Parathyroid adenoma (tissue), 2 donors: Measurements from ENCODE around the gene B3GNT5.

ENCODE experiments used
- H2AFZ ChIP-seq: fragments of 300-600 bp; sonication (generic); one replicate; pipeline ENCODE4 v1.7.0; 2017; ENCODE audit warnings: antibody characterized with exemption, mild to moderate bottlenecking
- H3K27ac ChIP-seq: fragments of 300-600 bp; sonication (generic); one replicate; pipeline ENCODE4 v1.7.0; 2017
- H3K27me3 ChIP-seq: fragments of 300-600 bp; sonication (generic); one replicate; pipeline ENCODE4 v1.7.0; 2017; ENCODE audit warnings: low read length; ENCODE audit not compliant: control insufficient read depth, insufficient read depth
- H3K36me3 ChIP-seq: fragments of 300-600 bp; sonication (generic); one replicate; pipeline ENCODE4 v1.7.0; 2017; ENCODE audit warnings: low read length; ENCODE audit not compliant: control insufficient read depth, insufficient read depth
- H3K4me1 ChIP-seq: fragments of 300-600 bp; sonication (generic); one replicate; pipeline ENCODE4 v1.7.0; 2017; ENCODE audit warnings: control low read depth
- H3K4me2 ChIP-seq: fragments of 300-600 bp; sonication (generic); one replicate; pipeline ENCODE4 v1.7.0; 2017; ENCODE audit warnings: low read length
- H3K4me3 ChIP-seq: fragments of 300-600 bp; sonication (generic); one replicate; pipeline ENCODE4 v1.7.0; 2017; ENCODE audit warnings: low read depth, low read length
- H3K79me2 ChIP-seq: fragments of 300-600 bp; sonication (generic); one replicate; pipeline ENCODE4 v1.7.0; 2017; ENCODE audit warnings: control low read depth
- H3K9ac ChIP-seq: fragments of 300-600 bp; sonication (generic); one replicate; pipeline ENCODE4 v1.7.0; 2017; ENCODE audit warnings: mild to moderate bottlenecking
- H3K9me3 ChIP-seq: fragments of 300-600 bp; sonication (generic); one replicate; pipeline ENCODE4 v1.7.0; 2017; ENCODE audit warnings: low read length; ENCODE audit not compliant: control insufficient read depth
- TF ChIP-seq, protein P1 (sequence below): fragments of 300-600 bp; sonication (generic); IDR thresholded peaks from one replicate; pipeline ENCODE4 v1.7.0; 2017; ENCODE audit warnings: antibody characterized with exemption, mild to moderate bottlenecking
- donor health status: primary hyperparathyroidism.

B3GNT5 gene

DNA sequence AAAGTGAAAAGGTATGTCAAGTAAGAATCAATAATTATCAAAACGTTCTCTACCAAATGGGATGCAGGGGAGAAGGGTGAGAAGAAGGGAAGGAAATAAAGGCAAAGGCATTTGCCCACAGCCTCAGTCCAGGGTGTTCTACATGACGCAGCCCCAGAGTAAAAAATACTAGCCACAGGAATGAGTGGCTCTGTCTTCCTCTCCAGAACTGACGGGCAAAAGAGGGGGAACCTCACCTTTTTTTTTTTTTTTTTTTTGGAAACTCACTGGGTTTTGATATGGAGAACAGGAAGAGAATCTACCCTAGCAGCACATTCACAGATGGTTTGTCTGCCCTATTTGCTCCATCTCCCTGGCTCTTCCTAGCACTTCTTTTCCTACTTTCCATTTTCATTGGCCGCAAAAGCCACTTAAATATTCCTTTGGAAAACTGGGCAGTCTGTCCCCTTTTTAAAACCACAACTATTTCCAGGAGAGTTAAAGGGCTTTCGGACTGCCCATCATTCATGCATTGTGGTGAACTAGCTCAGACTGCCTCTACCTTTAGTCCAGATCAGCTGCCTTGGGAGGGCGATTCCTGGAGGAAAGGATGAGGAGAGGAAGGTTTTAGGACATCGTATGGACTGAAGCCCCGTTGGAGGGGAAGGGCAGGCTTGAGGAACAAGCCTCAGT is 28.2 kb downstream of the B3GNT5 start:
- Histone ChIP-seq H3K4me2 (no peak overlapping the region), H3K36me3 (no peaks in the 10 kb centered on the region), H2AFZ (no peak overlapping the region), H3K27ac (no peak overlapping the region), H3K4me1 (peaks cover under 1% of the 10 kb centered on the region), H3K9me3 (no peaks in the 10 kb centered on the region), H3K79me2 (no peaks in the 10 kb centered on the region), H3K4me3 (no peak overlapping the region), H3K27me3 (no peaks in the 10 kb centered on the region), H3K9ac (no peak overlapping the region)
- TF ChIP-seq, protein P1, sequence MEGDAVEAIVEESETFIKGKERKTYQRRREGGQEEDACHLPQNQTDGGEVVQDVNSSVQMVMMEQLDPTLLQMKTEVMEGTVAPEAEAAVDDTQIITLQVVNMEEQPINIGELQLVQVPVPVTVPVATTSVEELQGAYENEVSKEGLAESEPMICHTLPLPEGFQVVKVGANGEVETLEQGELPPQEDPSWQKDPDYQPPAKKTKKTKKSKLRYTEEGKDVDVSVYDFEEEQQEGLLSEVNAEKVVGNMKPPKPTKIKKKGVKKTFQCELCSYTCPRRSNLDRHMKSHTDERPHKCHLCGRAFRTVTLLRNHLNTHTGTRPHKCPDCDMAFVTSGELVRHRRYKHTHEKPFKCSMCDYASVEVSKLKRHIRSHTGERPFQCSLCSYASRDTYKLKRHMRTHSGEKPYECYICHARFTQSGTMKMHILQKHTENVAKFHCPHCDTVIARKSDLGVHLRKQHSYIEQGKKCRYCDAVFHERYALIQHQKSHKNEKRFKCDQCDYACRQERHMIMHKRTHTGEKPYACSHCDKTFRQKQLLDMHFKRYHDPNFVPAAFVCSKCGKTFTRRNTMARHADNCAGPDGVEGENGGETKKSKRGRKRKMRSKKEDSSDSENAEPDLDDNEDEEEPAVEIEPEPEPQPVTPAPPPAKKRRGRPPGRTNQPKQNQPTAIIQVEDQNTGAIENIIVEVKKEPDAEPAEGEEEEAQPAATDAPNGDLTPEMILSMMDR, result no peak

GRCh38 chr3:183283886-183284285 is 30.8 kb downstream of the B3GNT5 start:
- TF ChIP-seq, protein P1, result no peak
- Histone ChIP-seq H3K27me3 (no peaks in the 10 kb centered on the region), H3K79me2 (no peaks in the 10 kb centered on the region), H3K4me1 (peaks cover 2% of the 10 kb centered on the region), H3K27ac (no peak overlapping the region), H3K9ac (no peak overlapping the region), H3K4me3 (no peak overlapping the region), H3K9me3 (no peaks in the 10 kb centered on the region), H3K36me3 (no peaks in the 10 kb centered on the region), H2AFZ (no peak overlapping the region), H3K4me2 (no peak overlapping the region)

DNA sequence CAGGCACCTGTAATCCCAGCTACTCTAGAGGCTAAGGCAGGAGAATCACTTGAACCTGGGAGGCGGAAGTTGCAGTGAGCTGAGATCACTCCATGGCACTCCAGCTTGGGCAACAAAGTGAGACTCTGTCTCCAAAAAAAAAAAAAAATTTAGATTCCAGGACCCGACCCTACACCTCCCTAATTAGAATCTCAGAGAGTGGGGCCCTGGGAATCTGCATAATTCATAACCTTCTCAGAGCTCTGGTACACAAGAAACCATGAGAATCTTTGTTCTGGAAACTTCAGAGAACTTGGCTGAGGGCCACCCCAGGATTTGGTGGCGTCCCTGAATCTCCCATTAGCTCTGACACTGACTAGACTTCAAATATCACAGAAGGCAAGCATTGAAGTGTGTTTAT is 31.5 kb downstream of the B3GNT5 start:
- no peaks in the 10 kb centered on the region for H3K36me3 ChIP-seq
- no peak overlapping the region for H3K27ac ChIP-seq

GRCh38 chr3:183285318-183285717 is 32.3 kb downstream of the B3GNT5 start:
- Histone ChIP-seq H3K9ac (no peak overlapping the region), H3K27ac (no peak overlapping the region), H2AFZ (no peak overlapping the region), H3K4me2 (no peak overlapping the region), H3K4me1 (peaks cover 2% of the 10 kb centered on the region), H3K4me3 (no peak overlapping the region), H3K27me3 (no peaks in the 10 kb centered on the region), H3K9me3 (no peaks in the 10 kb centered on the region), H3K36me3 (no peaks in the 10 kb centered on the region), H3K79me2 (no peaks in the 10 kb centered on the region)
- TF ChIP-seq, protein P1, result no peak

More for the DNA sequence above, 31.5 kb downstream of the B3GNT5 start:
- H3K79me2 ChIP-seq, result no peaks in the 10 kb centered on the region
- H3K4me1 ChIP-seq, result peaks cover 2% of the 10 kb centered on the region
- H3K27me3 ChIP-seq, result no peaks in the 10 kb centered on the region
- no peak overlapping the region for H2AFZ ChIP-seq
- H3K9ac ChIP-seq, result no peak overlapping the region
- TF ChIP-seq, protein P1, result no peak
- H3K4me2 ChIP-seq, result no peak overlapping the region
- H3K4me3 ChIP-seq, result no peak overlapping the region
- H3K9me3 ChIP-seq, result no peaks in the 10 kb centered on the region
